Ishikawa (cell line): ENCODE data around the gene JPH3.

Experiments
- CEBPB ChIP-seq: IDR thresholded peaks from 2 replicates; pipeline ENCODE4 v1.6.1; 2012
- CREB1 ChIP-seq: IDR thresholded peaks from 2 replicates; pipeline ENCODE4 v1.6.1; 2012; ENCODE audit warnings: low read depth
- EGR1 ChIP-seq: IDR thresholded peaks from 2 replicates; pipeline ENCODE4 v1.6.1; 2012
- EP300 ChIP-seq: IDR thresholded peaks from 2 replicates; pipeline ENCODE4 v1.6.1; 2012; ENCODE audit warnings: borderline replicate concordance
- FOXM1 ChIP-seq: IDR thresholded peaks from 2 replicates; pipeline ENCODE4 v1.6.1; 2012; ENCODE audit warnings: low read depth, borderline replicate concordance
- NFIC ChIP-seq: IDR thresholded peaks from 2 replicates; pipeline ENCODE4 v1.6.1; 2012
- RAD21 ChIP-seq: IDR thresholded peaks from 2 replicates; pipeline ENCODE4 v1.6.1; 2012; ENCODE audit warnings: low read depth
- TAF1 ChIP-seq: IDR thresholded peaks from 2 replicates; pipeline ENCODE4 v1.6.1; 2012; ENCODE audit warnings: low read depth, mild to moderate bottlenecking
- TEAD4 ChIP-seq: IDR thresholded peaks from 2 replicates; pipeline ENCODE4 v1.6.1; 2012
- USF1 ChIP-seq: IDR thresholded peaks from 2 replicates; pipeline ENCODE4 v1.6.1; 2012
- YY1 ChIP-seq: IDR thresholded peaks from 2 replicates; pipeline ENCODE4 v1.6.1; 2012; ENCODE audit warnings: low read depth
- TF ChIP-seq, protein P1 (sequence below): IDR thresholded peaks from 2 replicates; pipeline ENCODE4 v1.6.1; 2012; ENCODE audit warnings: low read depth, mild to moderate bottlenecking
- TF ChIP-seq, protein P2 (sequence below): IDR thresholded peaks from 2 replicates; pipeline ENCODE4 v1.6.1; 2012

DNA sequence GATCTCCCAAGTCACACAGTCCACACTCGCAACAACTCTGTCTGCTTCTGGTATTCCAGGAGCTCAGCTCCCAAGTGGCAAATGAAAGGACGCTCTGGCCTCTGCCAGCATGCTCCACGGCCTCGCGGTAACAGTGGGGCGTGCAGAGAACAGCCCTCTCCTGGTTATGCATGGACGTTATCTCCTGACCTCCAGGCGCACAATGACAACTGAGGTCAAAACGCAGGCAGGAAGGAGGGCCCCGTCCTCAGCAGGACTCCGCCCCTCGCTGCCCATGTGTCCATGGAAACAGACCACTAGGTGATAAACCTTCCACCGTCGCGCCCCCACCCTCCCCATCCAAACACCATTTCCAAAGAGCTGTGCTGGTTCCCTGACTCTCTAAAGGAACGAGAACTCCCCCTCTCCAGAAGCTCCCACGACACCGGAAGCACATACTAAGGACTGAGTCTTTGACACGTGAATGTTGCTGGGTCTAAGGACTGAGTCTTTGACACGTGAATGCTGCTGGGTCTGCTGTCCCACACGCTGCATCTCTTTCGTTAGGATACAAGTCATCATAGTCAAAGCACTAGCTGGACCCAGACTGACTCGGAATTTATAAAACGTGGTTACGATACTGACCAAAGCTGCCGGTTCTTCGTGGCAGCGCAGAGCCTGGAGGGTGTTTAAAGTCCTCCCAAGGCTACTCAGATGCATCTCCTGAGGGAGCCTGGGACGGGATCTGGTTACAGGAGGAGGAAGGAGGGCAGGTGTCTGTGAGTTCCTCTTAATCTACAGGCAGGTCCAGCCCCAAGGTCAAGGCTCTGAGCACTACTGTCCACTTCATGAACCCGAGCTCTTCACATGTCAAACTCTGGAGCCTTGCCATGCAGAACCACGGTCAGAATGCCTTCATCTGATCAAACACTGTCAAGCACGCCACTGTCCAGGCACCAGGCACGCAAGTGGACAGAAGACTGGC is 119.6 kb downstream of the JPH3 start:
- TF ChIP-seq TAF1: no peak
- no peak for TF ChIP-seq EP300
- no peak for TF ChIP-seq EGR1
- TF ChIP-seq TEAD4: no peak
- TF ChIP-seq RAD21: no peak
- no peak for TF ChIP-seq CREB1
- TF ChIP-seq, protein P1, sequence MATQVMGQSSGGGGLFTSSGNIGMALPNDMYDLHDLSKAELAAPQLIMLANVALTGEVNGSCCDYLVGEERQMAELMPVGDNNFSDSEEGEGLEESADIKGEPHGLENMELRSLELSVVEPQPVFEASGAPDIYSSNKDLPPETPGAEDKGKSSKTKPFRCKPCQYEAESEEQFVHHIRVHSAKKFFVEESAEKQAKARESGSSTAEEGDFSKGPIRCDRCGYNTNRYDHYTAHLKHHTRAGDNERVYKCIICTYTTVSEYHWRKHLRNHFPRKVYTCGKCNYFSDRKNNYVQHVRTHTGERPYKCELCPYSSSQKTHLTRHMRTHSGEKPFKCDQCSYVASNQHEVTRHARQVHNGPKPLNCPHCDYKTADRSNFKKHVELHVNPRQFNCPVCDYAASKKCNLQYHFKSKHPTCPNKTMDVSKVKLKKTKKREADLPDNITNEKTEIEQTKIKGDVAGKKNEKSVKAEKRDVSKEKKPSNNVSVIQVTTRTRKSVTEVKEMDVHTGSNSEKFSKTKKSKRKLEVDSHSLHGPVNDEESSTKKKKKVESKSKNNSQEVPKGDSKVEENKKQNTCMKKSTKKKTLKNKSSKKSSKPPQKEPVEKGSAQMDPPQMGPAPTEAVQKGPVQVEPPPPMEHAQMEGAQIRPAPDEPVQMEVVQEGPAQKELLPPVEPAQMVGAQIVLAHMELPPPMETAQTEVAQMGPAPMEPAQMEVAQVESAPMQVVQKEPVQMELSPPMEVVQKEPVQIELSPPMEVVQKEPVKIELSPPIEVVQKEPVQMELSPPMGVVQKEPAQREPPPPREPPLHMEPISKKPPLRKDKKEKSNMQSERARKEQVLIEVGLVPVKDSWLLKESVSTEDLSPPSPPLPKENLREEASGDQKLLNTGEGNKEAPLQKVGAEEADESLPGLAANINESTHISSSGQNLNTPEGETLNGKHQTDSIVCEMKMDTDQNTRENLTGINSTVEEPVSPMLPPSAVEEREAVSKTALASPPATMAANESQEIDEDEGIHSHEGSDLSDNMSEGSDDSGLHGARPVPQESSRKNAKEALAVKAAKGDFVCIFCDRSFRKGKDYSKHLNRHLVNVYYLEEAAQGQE: no peak
- no peak for TF ChIP-seq NFIC
- no peak for TF ChIP-seq CEBPB
- TF ChIP-seq FOXM1: no peak
- TF ChIP-seq, protein P2, sequence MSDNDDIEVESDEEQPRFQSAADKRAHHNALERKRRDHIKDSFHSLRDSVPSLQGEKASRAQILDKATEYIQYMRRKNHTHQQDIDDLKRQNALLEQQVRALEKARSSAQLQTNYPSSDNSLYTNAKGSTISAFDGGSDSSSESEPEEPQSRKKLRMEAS: no peak
- TF ChIP-seq YY1: no peak
- TF ChIP-seq USF1: no peak
